Measurements from ENCODE around the gene ATP6V0B. TPM values are rescaled to one million over a fixed set of nuclear protein-coding genes. Genes with fewer than 3 reads are reported as not detected.

ATP6V0B gene
- total and polyA plus RNA-seq, 2 donors (not counting 3 experiments of a cell fraction or from before 2014, with no cell fraction given), result 110 to 325 TPM

DNA sequence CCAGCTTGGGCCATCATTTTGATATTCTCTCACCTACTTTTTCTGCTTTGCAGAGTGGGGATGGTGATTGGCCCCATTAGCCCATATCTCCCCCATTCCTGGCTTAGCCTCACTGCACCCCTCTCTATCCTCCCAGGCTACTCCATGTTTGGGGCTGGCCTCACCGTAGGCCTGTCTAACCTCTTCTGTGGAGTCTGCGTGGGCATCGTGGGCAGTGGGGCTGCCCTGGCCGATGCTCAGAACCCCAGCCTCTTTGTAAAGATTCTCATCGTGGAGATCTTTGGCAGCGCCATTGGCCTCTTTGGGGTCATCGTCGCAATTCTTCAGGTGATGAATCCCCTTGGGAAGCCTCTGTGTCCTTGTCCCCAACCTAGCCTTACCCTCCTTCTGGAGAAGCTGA is 2.1 kb downstream of the ATP6V0B start:
- H4K20me1 ChIP-seq (replicated peaks; ENCODE audit: control insufficient read depth, extremely low read depth, insufficient read depth, low read length), result no peaks in the 10 kb centered on the region
- no peak overlapping the region for H3K4me2 ChIP-seq (ENCODE audit: insufficient read depth, low read length)
- H3K27me3 ChIP-seq (ENCODE audit: control insufficient read depth in 2 of 2, insufficient read depth in 2 of 2, low read length in 2 of 2), result no peaks in the 10 kb centered on the region
- H3K4me1 ChIP-seq (ENCODE audit: control insufficient read depth, extremely low read depth, insufficient read depth, low read length), result peaks cover 31% of the 10 kb centered on the region
- H3K9me3 ChIP-seq (replicated peaks; ENCODE audit: control insufficient read depth, insufficient read depth, low read length), result no peaks in the 10 kb centered on the region
- DNase-seq (ENCODE audit: low read depth, low spot score) (no peak), FAIRE-seq (no peak)
- TF ChIP-seq EZH2 (IDR thresholded peaks at IDR 0.05; ENCODE audit: borderline replicate concordance, low read depth, low read length, severe bottlenecking) (no peak), POLR2AphosphoS5 (IDR thresholded peaks at IDR 0.05; ENCODE audit: insufficient read depth, low read depth, low read length) (no peak), JUN (IDR thresholded peaks at IDR 0.05; ENCODE audit: borderline replicate concordance, insufficient read depth, insufficient read length, low read depth) (no peak), POLR2A (IDR thresholded peaks at IDR 0.05; ENCODE audit: low read depth, low read length) (no peak), GATA2 (IDR thresholded peaks at IDR 0.05; ENCODE audit: insufficient read depth, insufficient read length, low read depth, low read length) (no peak), FOS (IDR thresholded peaks at IDR 0.05; ENCODE audit: borderline replicate concordance, insufficient read depth, low read length) (no peak), MYC (IDR thresholded peaks at IDR 0.05; ENCODE audit: low read depth, low read length) (no peak)
- TF ChIP-seq, protein P1, sequence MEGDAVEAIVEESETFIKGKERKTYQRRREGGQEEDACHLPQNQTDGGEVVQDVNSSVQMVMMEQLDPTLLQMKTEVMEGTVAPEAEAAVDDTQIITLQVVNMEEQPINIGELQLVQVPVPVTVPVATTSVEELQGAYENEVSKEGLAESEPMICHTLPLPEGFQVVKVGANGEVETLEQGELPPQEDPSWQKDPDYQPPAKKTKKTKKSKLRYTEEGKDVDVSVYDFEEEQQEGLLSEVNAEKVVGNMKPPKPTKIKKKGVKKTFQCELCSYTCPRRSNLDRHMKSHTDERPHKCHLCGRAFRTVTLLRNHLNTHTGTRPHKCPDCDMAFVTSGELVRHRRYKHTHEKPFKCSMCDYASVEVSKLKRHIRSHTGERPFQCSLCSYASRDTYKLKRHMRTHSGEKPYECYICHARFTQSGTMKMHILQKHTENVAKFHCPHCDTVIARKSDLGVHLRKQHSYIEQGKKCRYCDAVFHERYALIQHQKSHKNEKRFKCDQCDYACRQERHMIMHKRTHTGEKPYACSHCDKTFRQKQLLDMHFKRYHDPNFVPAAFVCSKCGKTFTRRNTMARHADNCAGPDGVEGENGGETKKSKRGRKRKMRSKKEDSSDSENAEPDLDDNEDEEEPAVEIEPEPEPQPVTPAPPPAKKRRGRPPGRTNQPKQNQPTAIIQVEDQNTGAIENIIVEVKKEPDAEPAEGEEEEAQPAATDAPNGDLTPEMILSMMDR (IDR thresholded peaks at IDR 0.05; ENCODE audit: extremely low read depth in 1 of 2, insufficient read depth in 1 of 2, low read depth in 1 of 2, low read length in 2 of 2), result no peak
- peaks cover 47% of the 10 kb centered on the region for H3K79me2 ChIP-seq (ENCODE audit: control insufficient read depth, insufficient read depth, low read length)
- no peaks in the 10 kb centered on the region for H3K9me1 ChIP-seq (replicated peaks; ENCODE audit: control insufficient read depth, extremely low read depth, insufficient read depth, low read length)
- H3K36me3 ChIP-seq (ENCODE audit: control insufficient read depth in 2 of 2, extremely low read depth in 1 of 2, insufficient read depth in 2 of 2, low read length in 2 of 2), result peaks cover 0 to 15% of the 10 kb centered on the region in 2 experiments
- no peak overlapping the region for H3K4me3 ChIP-seq (replicated peaks in 1 of 3; ENCODE audit: insufficient read depth in 1 of 3, low read depth in 1 of 3, low read length in 3 of 3)
- H2AFZ ChIP-seq (ENCODE audit: low read depth, low read length), result no peak overlapping the region
- ChIA-PET CTCF (interaction anchor here (1.6 kb wide), 1 partner anchor 213 kb away, joined by 10 read pairs; no protein-coding TSS in a partner anchor), POLR2A (no interaction called here)
- H3K27ac ChIP-seq (ENCODE audit: insufficient read depth, low read depth, low read length), result no peak overlapping the region
- dilution Hi-C loops (cut with MboI; ENCODE audit: extremely low pct_ligation_motif_present, low sequenced_read_pairs) (no loop called here), intact Hi-C loops (cut with micrococcal nuclease) (no loop called here)
- no peak overlapping the region for H3K9ac ChIP-seq (replicated peaks; ENCODE audit: extremely low read depth, insufficient read depth, low read length)
- BruUV-seq (replicated peaks), result TSS peak; percentile 8
